Stimulated activated naive CD4-positive, alpha-beta T cell treated with Interleukin-2 at 50 U/mL for 16 hours (primary cell): ENCODE data around the gene VPS35L.
A peak's percentile ranks its signal among the peaks of the same experiment; 100 is the strongest.
"Not testable (repeated sequence)": the region's sequence is repeated elsewhere in the genome, so short reads cannot be mapped to it uniquely, and the experiment has no call there.

Experiments used
- DNase-seq: peaks from one replicate; lab custom pipeline; 2025; lab: John Stamatoyannopoulos, UW

The VPS35L gene

GRCh38 chr16:19528666-19529065 lies 26.8 kb upstream of the VPS35L start:
- no peak for DNase-seq

- DNase-seq: no peak
Observed at GRCh38 chr16:19532601-19533000, 22.9 kb upstream of the VPS35L start.

GRCh38 chr16:19540241-19540970 lies 15.1 kb upstream of the VPS35L start:
- DNase-seq: no peak

- DNase-seq: no peak
Observed at GRCh38 chr16:19542138-19542821, 13.2 kb upstream of the VPS35L start.

GRCh38 chr16:19543278-19543996 lies 12.1 kb upstream of the VPS35L start:
- DNase-seq: not testable (repeated sequence)

GRCh38 chr16:19548144-19548543 lies 7.4 kb upstream of the VPS35L start:
- no peak for DNase-seq

- no peak for DNase-seq
Observed at GRCh38 chr16:19549673-19550072, 5.8 kb upstream of the VPS35L start.

GRCh38 chr16:19555938-19556771 lies 652 bp downstream of the VPS35L start:
- DNase-seq: no peak

GRCh38 chr16:19559242-19559910 lies 3.9 kb downstream of the VPS35L start:
- DNase-seq: no peak

GRCh38 chr16:19560078-19560477 lies 4.6 kb downstream of the VPS35L start:
- no peak for DNase-seq

GRCh38 chr16:19563377-19563776 lies 7.9 kb downstream of the VPS35L start:
- DNase-seq: no peak

GRCh38 chr16:19566362-19566761 lies 10.9 kb downstream of the VPS35L start:
- DNase-seq: no peak

GRCh38 chr16:19567560-19567959 lies 12.1 kb downstream of the VPS35L start:
- no peak for DNase-seq

GRCh38 chr16:19573997-19574396 lies 18.5 kb downstream of the VPS35L start:
- DNase-seq: no peak

- DNase-seq: no peak
Observed at GRCh38 chr16:19574615-19575014, 19.1 kb downstream of the VPS35L start.

GRCh38 chr16:19578378-19578971 lies 23.0 kb downstream of the VPS35L start:
- DNase-seq: no peak

GRCh38 chr16:19582050-19582831 lies 26.7 kb downstream of the VPS35L start:
- no peak for DNase-seq

- DNase-seq: peak; percentile 28
Observed at GRCh38 chr16:19583665-19584300, 28.3 kb downstream of the VPS35L start.

- no peak for DNase-seq
Observed at GRCh38 chr16:19588661-19589060, 33.2 kb downstream of the VPS35L start.

GRCh38 chr16:19589106-19589505 lies 33.6 kb downstream of the VPS35L start:
- DNase-seq: no peak
